DND-41 (cell line): ENCODE results near the gene GRID1.

Source experiments
- ATAC-seq: fragments of 200-7000 bp; cut with Tn5 transposase; 3 replicates; pipeline ENCODE4 v1.9.1; 2021; ENCODE audit warnings: low read depth; ENCODE audit not compliant: insufficient read depth
- DNase-seq: peaks from one replicate; pipeline ENCODE4 v3.0.0-alpha.2; 2020
- H2AFZ ChIP-seq: 2 replicates; pipeline ENCODE4 v1.6.0; 2012; ENCODE audit warnings: low read depth, low read length
- H3K27ac ChIP-seq: 2 replicates; pipeline ENCODE4 v1.5.1; 2012; ENCODE audit warnings: low read length, inconsistent platforms
- H3K27me3 ChIP-seq: fragments of 200-600 bp; sonication (generic); 2 replicates; pipeline ENCODE4 v1.6.0; 2012; ENCODE audit warnings: low read length, mild to moderate bottlenecking, inconsistent platforms; ENCODE audit not compliant: insufficient read depth, poor library complexity
- H3K36me3 ChIP-seq: 2 replicates; pipeline ENCODE4 v1.5.1; 2012; ENCODE audit warnings: low read length, inconsistent platforms; ENCODE audit not compliant: insufficient read depth
- H3K4me1 ChIP-seq: 2 replicates; pipeline ENCODE4 v1.5.1; 2012; ENCODE audit warnings: mild to moderate bottlenecking, low read length; ENCODE audit not compliant: insufficient read depth
- H3K4me2 ChIP-seq: 2 replicates; pipeline ENCODE4 v1.6.0; 2012; ENCODE audit warnings: mild to moderate bottlenecking, moderate library complexity, low read length, inconsistent platforms; ENCODE audit not compliant: insufficient read depth
- H3K4me3 ChIP-seq, 2 experiments: fragments of 200-600 bp in 1 of 2; shearing (Covaris generic) in 1 of 2; 2 replicates each; pipeline ENCODE4 v1.5.1; 2012 to 2016; ENCODE audit warnings: inconsistent platforms in 2 of 2, low read length in 2 of 2, mild to moderate bottlenecking in 2 of 2, low read depth in 1 of 2, moderate library complexity in 1 of 2
- H3K79me2 ChIP-seq: 2 replicates; pipeline ENCODE4 v1.6.0; 2012; ENCODE audit warnings: low read length, inconsistent platforms; ENCODE audit not compliant: insufficient read depth
- H3K9ac ChIP-seq: 2 replicates; pipeline ENCODE4 v1.6.0; 2012; ENCODE audit warnings: low read depth, mild to moderate bottlenecking, inconsistent platforms, low read length, moderate library complexity
- H3K9me3 ChIP-seq: 2 replicates; pipeline ENCODE4 v1.5.1; 2012; ENCODE audit warnings: low read length, moderate library complexity, mild to moderate bottlenecking, inconsistent platforms; ENCODE audit not compliant: insufficient read depth, severe bottlenecking
- H4K20me1 ChIP-seq: 2 replicates; pipeline ENCODE4 v1.6.0; 2012; ENCODE audit warnings: low read length; ENCODE audit not compliant: insufficient read depth
- CTCF ChIP-seq: IDR thresholded peaks from 2 replicates; pipeline ENCODE4 v1.5.1; 2012; ENCODE audit warnings: borderline replicate concordance, low read length, moderate library complexity, mild to moderate bottlenecking; ENCODE audit not compliant: poor library complexity, severe bottlenecking; ENCODE audit errors: extremely low read depth
- EZH2 ChIP-seq: IDR thresholded peaks from 3 replicates; pipeline ENCODE4 v1.6.1; 2012; ENCODE audit warnings: borderline replicate concordance, low read depth, mild to moderate bottlenecking, moderate library complexity, low read length, inconsistent platforms; ENCODE audit not compliant: severe bottlenecking

The GRID1 gene

GRCh38 chr10:86246279-86246940 lies 120.2 kb downstream of the GRID1 start:
- Histone ChIP-seq H3K4me1 (no peaks in the 10 kb centered on the region), H3K27ac (no peak overlapping the region), H3K4me2 (no peak overlapping the region), H3K4me3 (no peak overlapping the region), H3K36me3 (no peaks in the 10 kb centered on the region), H3K27me3 (no peaks in the 10 kb centered on the region), H4K20me1 (no peaks in the 10 kb centered on the region), H3K9ac (no peak overlapping the region), H3K9me3 (peaks cover 7% of the 10 kb centered on the region), H3K79me2 (no peaks in the 10 kb centered on the region), H2AFZ (no peak overlapping the region)
- DNase-seq (no peak), ATAC-seq (no peak)
- no peak for TF ChIP-seq EZH2
- no peak for TF ChIP-seq CTCF

- H3K27ac ChIP-seq, result no peak overlapping the region
- no peaks in the 10 kb centered on the region for H3K36me3 ChIP-seq
Measured at GRCh38 chr10:86245015-86245394, 121.6 kb downstream of the GRID1 start.

GRCh38 chr10:86244297-86245014 lies 122.1 kb downstream of the GRID1 start:
- H3K4me1 ChIP-seq, result no peaks in the 10 kb centered on the region
- no peaks in the 10 kb centered on the region for H4K20me1 ChIP-seq
- DNase-seq (no peak), ATAC-seq (no peak)
- no peaks in the 10 kb centered on the region for H3K9me3 ChIP-seq
- H3K79me2 ChIP-seq, result no peaks in the 10 kb centered on the region
- no peak for TF ChIP-seq EZH2
- TF ChIP-seq CTCF, result no peak
- no peak overlapping the region for H3K9ac ChIP-seq
- H3K36me3 ChIP-seq, result no peaks in the 10 kb centered on the region
- H2AFZ ChIP-seq, result no peak overlapping the region
- H3K27me3 ChIP-seq, result no peaks in the 10 kb centered on the region
- H3K4me2 ChIP-seq, result no peak overlapping the region
- no peak overlapping the region for H3K27ac ChIP-seq
- H3K4me3 ChIP-seq, result no peak overlapping the region

More at GRCh38 chr10:86245015-86245394, 121.6 kb downstream of the GRID1 start:
- H3K9ac ChIP-seq, result no peak overlapping the region
- DNase-seq (no peak), ATAC-seq (no peak)
- no peak for TF ChIP-seq CTCF
- no peak for TF ChIP-seq EZH2
- H3K27me3 ChIP-seq, result no peaks in the 10 kb centered on the region
- no peak overlapping the region for H3K4me2 ChIP-seq
- H3K4me1 ChIP-seq, result no peaks in the 10 kb centered on the region
- no peaks in the 10 kb centered on the region for H3K79me2 ChIP-seq
- no peaks in the 10 kb centered on the region for H4K20me1 ChIP-seq
- no peak overlapping the region for H2AFZ ChIP-seq
- no peak overlapping the region for H3K4me3 ChIP-seq
- peaks cover 4% of the 10 kb centered on the region for H3K9me3 ChIP-seq
